Lung (tissue), 12 donors: ENCODE data around the gene FAM168A. TPM values are rescaled to one million over a fixed set of nuclear protein-coding genes. Genes with fewer than 3 reads are reported as not detected.

Source experiments
- ATAC-seq: fragments of 200-7000 bp; cut with Tn5 transposase; one replicate; pipeline ENCODE4 v1.9.1; 2020; ENCODE audit warnings: moderate number of reproducible peaks; ENCODE audit not compliant: insufficient read depth, low FRiP score
- DNase-seq, 3 donors: peaks; one replicate each; pipeline ENCODE4 v3.0.0-alpha.2; 2013 to 2017
- H3K27ac ChIP-seq, 2 donors: one replicate each; pipeline ENCODE4 v1.5.1; 2013; ENCODE audit warnings: mild to moderate bottlenecking in 2 of 2, moderate library complexity in 2 of 2, control low read depth in 1 of 2, inconsistent platforms in 1 of 2, low read depth in 1 of 2, low read length in 1 of 2
- H3K27me3 ChIP-seq, 3 donors: one replicate each; pipeline ENCODE4 v1.5.1; 2013; ENCODE audit warnings: low read length in 2 of 3; ENCODE audit not compliant: control insufficient read depth in 3 of 3, insufficient read depth in 3 of 3
- H3K36me3 ChIP-seq, 4 donors: one replicate each; pipeline ENCODE4 v1.5.1; 2013; ENCODE audit warnings: low read length in 4 of 4, mild to moderate bottlenecking in 1 of 4, moderate library complexity in 1 of 4; ENCODE audit not compliant: control insufficient read depth in 4 of 4, insufficient read depth in 4 of 4
- H3K4me1 ChIP-seq, 5 donors: one replicate each; pipeline ENCODE4 v1.5.1; 2013; ENCODE audit warnings: low read length in 5 of 5, mild to moderate bottlenecking in 2 of 5, moderate library complexity in 1 of 5; ENCODE audit not compliant: control insufficient read depth in 5 of 5, insufficient read depth in 5 of 5
- H3K4me3 ChIP-seq: one replicate; pipeline ENCODE4 v1.5.1; 2013; ENCODE audit warnings: mild to moderate bottlenecking, control low read depth, moderate library complexity
- H3K9ac ChIP-seq, 2 donors: one replicate each; pipeline ENCODE4 v1.5.1; 2013; ENCODE audit warnings: low read length in 2 of 2, control low read depth in 1 of 2; ENCODE audit not compliant: insufficient read depth in 1 of 2
- H3K9me3 ChIP-seq, 4 donors: one replicate each; pipeline ENCODE4 v1.5.1; 2013; ENCODE audit warnings: low read length in 3 of 4, mild to moderate bottlenecking in 1 of 4, moderate library complexity in 1 of 4; ENCODE audit not compliant: control insufficient read depth in 4 of 4, insufficient read depth in 3 of 4
- CTCF ChIP-seq: IDR thresholded peaks from 2 replicates; pipeline ENCODE4 v1.5.1; 2012; ENCODE audit warnings: mild to moderate bottlenecking; ENCODE audit errors: control extremely low read depth, extremely low read depth
- WGBS, 2 donors: extraction: QIAGEN DNeasy Blood & Tissue Kit; methylation state at CpG; one replicate each; pipeline ENCODE4 v1.1.7; 2013; 5-methylcytosine and 5-hydroxymethylcytosine counted together
- polyA plus RNA-seq, 2 donors: library from polyadenylated mRNA; stranded (reverse); fragments of 200-250 nt; gene quantifications; one replicate each; pipeline ENCODE4 v1.2.1, GENCODE V29; 2013
- total RNA-seq, 2 donors: library from RNA; depleted of rRNA in 1 of 2; stranded (reverse); fragments of >200 nt in 1 of 2; gene quantifications; one replicate each; pipeline ENCODE4 v1.2.1, GENCODE V29; 2014 to 2021
- donor health status: control.
- donor health status: control.
- donor health status: Bipolar disorder and iron deficiency.
- donor health status: healthy.
- donor health status: DM: yes; HTN: yes; CAD: no.

The FAM168A gene
- total and polyA plus RNA-seq, 4 donors = 6.7 to 25.5 (median 17.1) TPM

- no peak for DNase-seq
- Histone ChIP-seq H3K4me1 (peaks cover 0 to 20% (median 0%) of the 10 kb centered on the region in 5 donors), H3K9ac (no peak overlapping the region), H3K27me3 (no peaks in the 10 kb centered on the region), H3K27ac (peak overlapping the region in 1 of 2 donors; percentile 9), H3K4me3 (no peak overlapping the region), H3K9me3 (no peaks in the 10 kb centered on the region), H3K36me3 (no peaks in the 10 kb centered on the region)
- no peak for ATAC-seq
- TF ChIP-seq CTCF = no peak
- WGBS, 2 donors = 19 to 48% methylated on average over 1 of the region's 1 CpG
These were observed 59.5 kb downstream of the FAM168A start for GRCh38 chr11:73538381-73538872.

GRCh38 chr11:73537969-73538368, 59.9 kb downstream of the FAM168A start:
- Histone ChIP-seq H3K27ac (peak overlapping the region in 1 of 2 donors; percentile 9), H3K27me3 (no peaks in the 10 kb centered on the region), H3K9ac (no peak overlapping the region), H3K4me1 (peaks cover 0 to 20% (median 0%) of the 10 kb centered on the region in 5 donors), H3K4me3 (no peak overlapping the region), H3K9me3 (no peaks in the 10 kb centered on the region), H3K36me3 (no peaks in the 10 kb centered on the region)
- no peak for TF ChIP-seq CTCF
- ATAC-seq (no peak), DNase-seq (no peak)

GRCh38 chr11:73536961-73537360, 61.0 kb downstream of the FAM168A start:
- no peak overlapping the region for H3K27ac ChIP-seq
- 88 to 92% methylated on average over 2 of the region's 2 CpGs for WGBS, 2 donors

More at GRCh38 chr11:73536961-73537360, 61.0 kb downstream of the FAM168A start:
- Histone ChIP-seq H3K4me1 (peaks cover 0 to 15% (median 7%) of the 10 kb centered on the region in 5 donors), H3K9me3 (no peaks in the 10 kb centered on the region), H3K27me3 (no peaks in the 10 kb centered on the region), H3K9ac (no peak overlapping the region), H3K4me3 (no peak overlapping the region), H3K36me3 (no peaks in the 10 kb centered on the region)
- TF ChIP-seq CTCF = no peak
- DNase-seq = no peak
- ATAC-seq = no peak
